ENCODE results near the gene OGFR.
A peak's percentile ranks its signal among the peaks of the same experiment; 100 is the strongest.

- TF ChIP-seq POLR2A (IDR thresholded peaks at IDR 0.05; ENCODE audit: low read depth, low read length) (no peak), TAF1 (IDR thresholded peaks at IDR 0.05; ENCODE audit: low read depth, low read length) (no peak), POLR2AphosphoS5 (IDR thresholded peaks at IDR 0.05; ENCODE audit: low read depth, low read length) (no peak), SPI1 (IDR thresholded peaks at IDR 0.05; ENCODE audit: low read depth, low read length) (0 out of 2 replicates have a peak, but pooled peaks have one; percentile 27)
These were observed 27.7 kb downstream of the OGFR start for GRCh38 chr20:62832212-62832922.
